Panc1 (cell line): ENCODE results near the gene CES2.

Experiments
- CTCF ChIP-seq: fragments of 450-650 bp; IDR thresholded peaks from 2 replicates; pipeline ENCODE4 v1.5.1; 2017; ENCODE audit warnings: mild to moderate bottlenecking
- POLR2AphosphoS5 ChIP-seq: IDR thresholded peaks from 2 replicates; pipeline ENCODE4 v1.6.1; 2012; ENCODE audit warnings: mild to moderate bottlenecking, low read depth, low read length, moderate library complexity
- REST ChIP-seq, 2 experiments: IDR thresholded peaks; 2 replicates each; pipeline ENCODE4 v1.6.1; 2011 to 2012; ENCODE audit warnings: low read depth in 2 of 2, control low read depth in 1 of 2, low read length in 1 of 2, mild to moderate bottlenecking in 1 of 2, moderate library complexity in 1 of 2; ENCODE audit not compliant: insufficient read depth in 1 of 2
- SIN3A ChIP-seq: IDR thresholded peaks from 2 replicates; pipeline ENCODE4 v1.6.1; 2012; ENCODE audit warnings: low read depth, mild to moderate bottlenecking, low read length, moderate library complexity, borderline replicate concordance; ENCODE audit not compliant: insufficient read depth
- TCF7L2 ChIP-seq: IDR thresholded peaks from 2 replicates; pipeline ENCODE4 v1.6.1; 2011; ENCODE audit warnings: mild to moderate bottlenecking, low read depth, low read length, inconsistent platforms

GRCh38 chr16:66937725-66938337 is 2.5 kb downstream of the CES2 start:
- no peak for TF ChIP-seq POLR2AphosphoS5
- no peak for TF ChIP-seq CTCF
- TF ChIP-seq SIN3A = no peak
- TF ChIP-seq REST (IDR thresholded peaks at IDR 0.05; ENCODE audit: insufficient read depth in 1 of 2, low read depth in 2 of 2, low read length in 1 of 2) = no peak
- no peak for TF ChIP-seq TCF7L2
